HepG2 (cell line): Measurements from ENCODE around the gene SLC48A1. TPM values are rescaled to one million over a fixed set of nuclear protein-coding genes. Genes with fewer than 3 reads are reported as not detected.

ENCODE experiments used
- ATAC-seq: fragments of 200-7000 bp; cut with Tn5 transposase; 3 replicates; pipeline ENCODE4 v1.9.1; 2020; ENCODE audit warnings: mild to moderate bottlenecking, moderate library complexity
- BruUV-seq: library from RNA; stranded (reverse); fragments of 400-500 nt; replicated peaks from 2 replicates; lab custom pipeline; 2021; lab: Mats Ljungman, UMichigan
- CTCF ChIA-PET: fragments of 300-600 bp; formaldehyde crosslinking; extraction: SDS; loops from one replicate; lab custom pipeline; 2021; ENCODE audit warnings: low total read pairs, inconsistent platforms, low intra/inter-chr PET ratio; lab: Yijun Ruan, JAX
- POLR2A ChIA-PET: fragments of 350-600 bp; sonication (Branson Sonifier 250); formaldehyde crosslinking; loops from one replicate; lab custom pipeline; 2020; ENCODE audit warnings: antibody characterized with exemption, inconsistent platforms; lab: Yijun Ruan, JAX
- DNase-seq: peaks from one replicate; pipeline ENCODE4 v3.0.0-alpha.2; 2015; ENCODE audit warnings: low spot score
- FAIRE-seq: peaks from 3 replicates; lab custom pipeline; 2011; peaks lifted over from hg19 to GRCh38; lab: Jason Lieb, UNC
- H2AFZ ChIP-seq: one replicate; pipeline ENCODE4 v1.6.1; 2011; ENCODE audit warnings: low read length, inconsistent platforms
- H3K27ac ChIP-seq: fragments of 300-600 bp; 3 replicates; pipeline ENCODE4 v1.8.0; 2011; ENCODE audit warnings: mixed run types, mild to moderate bottlenecking, mixed read lengths, low read length, inconsistent platforms; ENCODE audit not compliant: insufficient read depth; ENCODE audit errors: extremely low read length
- H3K27me3 ChIP-seq, 2 experiments: fragments of 200-600 bp in 1 of 2; 2 replicates in 1 of 2; 3 replicates in 1 of 2; pipeline versions ENCODE4 v1.6.0 to v1.8.0; 2011; ENCODE audit warnings: low read length in 2 of 2, mild to moderate bottlenecking in 2 of 2, moderate library complexity in 2 of 2, inconsistent platforms in 1 of 2; ENCODE audit not compliant: insufficient read depth in 2 of 2, control insufficient read depth in 1 of 2
- H3K36me3 ChIP-seq, 2 experiments: fragments of 200-600 bp in 1 of 2; replicated peaks in 1 of 2; 2 replicates in 1 of 2; 3 replicates in 1 of 2; pipeline versions ENCODE4 v1.5.1 to v1.8.0; 2011; ENCODE audit warnings: low read length in 2 of 2, inconsistent platforms in 1 of 2; ENCODE audit not compliant: insufficient read depth in 2 of 2, control insufficient read depth in 1 of 2
- H3K4me1 ChIP-seq: 2 replicates; pipeline ENCODE4 v1.5.1; 2012; ENCODE audit warnings: low read length, inconsistent platforms; ENCODE audit not compliant: insufficient read depth
- H3K4me2 ChIP-seq: 2 replicates; pipeline ENCODE4 v1.6.0; 2011; ENCODE audit warnings: low read depth, low read length, inconsistent platforms
- H3K4me3 ChIP-seq, 3 experiments: fragments of 200-600 bp in 1 of 3; sonication (generic), shearing (Covaris generic) in 1 of 3; replicated peaks in 1 of 3; 2 replicates each; pipeline ENCODE4 v1.5.1; 2011 to 2016; ENCODE audit warnings: low read length in 3 of 3, inconsistent platforms in 2 of 3, low read depth in 2 of 3, mild to moderate bottlenecking in 2 of 3, control low read depth in 1 of 3, mixed read lengths in 1 of 3; ENCODE audit not compliant: insufficient read depth in 1 of 3
- H3K79me2 ChIP-seq: one replicate; pipeline ENCODE4 v1.6.1; 2011; ENCODE audit warnings: low read length, inconsistent platforms; ENCODE audit not compliant: insufficient read depth
- H3K9ac ChIP-seq: 2 replicates; pipeline ENCODE4 v1.6.0; 2011; ENCODE audit warnings: mild to moderate bottlenecking, low read depth, low read length, inconsistent platforms; ENCODE audit not compliant: insufficient read depth
- H3K9me3 ChIP-seq: 2 replicates; pipeline ENCODE4 v1.5.1; 2012; ENCODE audit warnings: mild to moderate bottlenecking, low read length
- H4K20me1 ChIP-seq: 2 replicates; pipeline ENCODE4 v1.6.0; 2011; ENCODE audit warnings: inconsistent platforms, mild to moderate bottlenecking, low read length, moderate library complexity; ENCODE audit not compliant: insufficient read depth
- CREB1 ChIP-seq, 2 experiments: fragments of 450-650 bp in 1 of 2; IDR thresholded peaks; 2 replicates each; pipeline ENCODE4 v1.6.1; 2016 to 2017; ENCODE audit warnings: control low read depth in 1 of 2, mild to moderate bottlenecking in 1 of 2, missing compliant biosample characterization in 1 of 2, missing genetic modification characterization in 1 of 2
- HIVEP1 ChIP-seq: sonication (generic); formaldehyde crosslinking; IDR thresholded peaks from 2 replicates; pipeline ENCODE4 v1.4.0; 2020; ENCODE audit warnings: mild to moderate bottlenecking, missing genetic modification reagents
- HOXA7 ChIP-seq: sonication (generic); formaldehyde crosslinking; IDR thresholded peaks from 2 replicates; pipeline ENCODE4 v1.8.1; 2022; ENCODE audit warnings: mild to moderate bottlenecking, missing genetic modification reagents, moderate library complexity
- HOXA9 ChIP-seq: sonication (generic); formaldehyde crosslinking; IDR thresholded peaks from 2 replicates; pipeline ENCODE4 v1.8.1; 2022; ENCODE audit warnings: missing genetic modification reagents, mild to moderate bottlenecking, moderate library complexity, borderline replicate concordance
- KLF13 ChIP-seq: sonication (generic); formaldehyde crosslinking; IDR thresholded peaks from 2 replicates; pipeline ENCODE4 v1.4.0; 2020; ENCODE audit warnings: mild to moderate bottlenecking, missing genetic modification reagents
- MTF2 ChIP-seq: sonication (generic); formaldehyde crosslinking; IDR thresholded peaks from 2 replicates; pipeline ENCODE4 v1.5.0; 2020; ENCODE audit warnings: missing genetic modification reagents, borderline replicate concordance
- POGZ ChIP-seq: sonication (generic); formaldehyde crosslinking; IDR thresholded peaks from 2 replicates; pipeline ENCODE4 v1.4.0; 2020; ENCODE audit warnings: mild to moderate bottlenecking, missing genetic modification reagents
- SALL1 ChIP-seq: sonication (generic); formaldehyde crosslinking; IDR thresholded peaks from 2 replicates; pipeline ENCODE4 v1.8.0; 2022; ENCODE audit warnings: mild to moderate bottlenecking, missing genetic modification reagents
- SALL2 ChIP-seq: sonication (generic); formaldehyde crosslinking; IDR thresholded peaks from 2 replicates; pipeline ENCODE4 v1.8.1; 2023; ENCODE audit warnings: mild to moderate bottlenecking, missing genetic modification reagents, inconsistent platforms
- SCMH1 ChIP-seq: sonication (generic); formaldehyde crosslinking; IDR thresholded peaks from 2 replicates; pipeline ENCODE4 v1.9.0; 2021; ENCODE audit warnings: missing genetic modification reagents, mild to moderate bottlenecking, borderline replicate concordance
- TRIM24 ChIP-seq: sonication (generic); formaldehyde crosslinking; IDR thresholded peaks from 2 replicates; pipeline ENCODE4 v1.8.0; 2022; ENCODE audit warnings: mild to moderate bottlenecking, missing genetic modification reagents
- ZNF326 ChIP-seq: sonication (generic); formaldehyde crosslinking; IDR thresholded peaks from 2 replicates; pipeline ENCODE4 v1.4.0; 2020; ENCODE audit warnings: missing genetic modification reagents, borderline replicate concordance
- ZNF567 ChIP-seq: sonication (generic); formaldehyde crosslinking; IDR thresholded peaks from 2 replicates; pipeline ENCODE4 v1.8.1; 2023; ENCODE audit warnings: mild to moderate bottlenecking, missing genetic modification reagents, borderline replicate concordance
- ZNF790 ChIP-seq: sonication (generic); formaldehyde crosslinking; IDR thresholded peaks from 2 replicates; pipeline ENCODE4 v1.8.0; 2022; ENCODE audit warnings: missing genetic modification reagents, mild to moderate bottlenecking, borderline replicate concordance
- WGBS: methylation state at CpG from one replicate; pipeline ENCODE4 v1.1.6; 2017; ENCODE audit warnings: low lambda C conversion rate; 5-methylcytosine and 5-hydroxymethylcytosine counted together
- in situ Hi-C: cut with HindIII; loops from 2 replicates; pipeline ENCODE4 v1.10.0; 2017; ENCODE audit warnings: low pct_unique_long_range_greater_than_20kb; ENCODE audit not compliant: extremely low pct_ligation_motif_present
- intact Hi-C: fragments of 100-400 bp; cut with micrococcal nuclease; formaldehyde crosslinking; loops from one replicate; pipeline ENCODE4 v1.10.0; 2022; ENCODE audit not compliant: unreplicated experiment
- polyA plus RNA-seq, 8 experiments: library from polyadenylated mRNA; depleted of rRNA in 3 of 8; stranded (reverse) in 7 of 8; unstranded in 1 of 8; fragments of >200 nt; fragmentation: Illumina TruSeq in 4 of 8; extraction: Trizol in 4 of 8; gene quantifications; 2 replicates each; pipeline versions ENCODE4 v1.2.1 to v1.2.3, GENCODE V29; 2011 to 2016; ENCODE audit warnings: low read depth in 4 of 8, missing spikeins in 1 of 8, mixed read lengths in 1 of 8; ENCODE audit not compliant: insufficient read depth in 1 of 8
- total RNA-seq, 5 experiments: library from RNA; depleted of rRNA; stranded (reverse); fragments of >200 nt; fragmentation: Illumina TruSeq; extraction: Trizol; gene quantifications; 2 replicates each; pipeline ENCODE4 v1.2.3, GENCODE V29; 2016; ENCODE audit warnings: low read depth in 1 of 5
- TF ChIP-seq, protein P1 (sequence below): sonication (generic); formaldehyde crosslinking; IDR thresholded peaks from 2 replicates; pipeline ENCODE4 v1.4.0; 2020; ENCODE audit warnings: mild to moderate bottlenecking, low read depth, missing genetic modification reagents
- TF ChIP-seq, protein P2 (sequence below): IDR thresholded peaks from 2 replicates; pipeline ENCODE4 v1.6.1; 2016; ENCODE audit warnings: mild to moderate bottlenecking, missing biosample characterization, missing genetic modification reagents
- TF ChIP-seq, protein P3 (sequence below): sonication (generic); formaldehyde crosslinking; IDR thresholded peaks from 2 replicates; pipeline ENCODE4 v1.5.1; 2020; ENCODE audit warnings: mild to moderate bottlenecking, missing genetic modification reagents, moderate library complexity
- TF ChIP-seq, protein P4 (sequence below): sonication (generic); formaldehyde crosslinking; IDR thresholded peaks from 2 replicates; pipeline ENCODE4 v1.4.0; 2020; ENCODE audit warnings: missing genetic modification reagents, borderline replicate concordance

Gene SLC48A1
- total and polyA plus RNA-seq, 2 of the 13 experiments (the other 11 are each of a cell fraction or from before 2014, with no cell fraction given), result 2.2 to 3.7 TPM

DNA sequence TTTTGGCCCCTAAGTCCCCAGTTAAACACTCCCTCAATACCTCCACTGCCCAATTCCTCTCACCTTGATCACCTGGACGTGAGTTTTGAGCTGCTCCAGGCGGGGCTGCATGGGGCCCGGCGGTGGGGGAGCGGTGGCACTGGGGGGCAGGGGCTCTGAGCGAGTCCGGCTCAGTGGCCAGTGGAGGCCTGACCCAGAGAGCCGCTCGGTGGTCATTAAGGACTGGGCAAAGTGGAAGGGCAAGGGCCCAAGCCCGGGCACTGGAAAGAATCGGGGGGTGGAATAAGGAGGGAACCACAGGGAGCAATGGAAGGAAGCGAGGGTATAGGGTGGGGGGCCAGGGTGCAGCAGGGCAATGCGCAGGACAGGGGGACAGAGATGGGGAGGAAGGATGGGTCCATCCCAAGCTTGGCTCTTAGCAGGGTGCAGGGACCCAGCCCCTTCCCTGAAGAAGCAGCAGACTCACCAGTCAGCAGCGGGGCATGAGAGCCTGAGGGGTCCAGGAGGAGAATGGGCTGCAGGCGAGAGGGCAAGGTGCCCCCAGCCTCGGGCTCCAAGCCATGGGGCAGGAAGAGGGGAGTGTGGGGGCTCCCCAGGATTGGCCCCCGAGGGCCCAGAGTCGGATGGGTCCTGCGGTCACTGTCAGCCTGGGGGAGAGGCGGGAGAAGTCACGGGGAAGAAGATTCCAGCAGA is 22.2 kb downstream of the SLC48A1 start (continued):
- TF ChIP-seq, protein P1, sequence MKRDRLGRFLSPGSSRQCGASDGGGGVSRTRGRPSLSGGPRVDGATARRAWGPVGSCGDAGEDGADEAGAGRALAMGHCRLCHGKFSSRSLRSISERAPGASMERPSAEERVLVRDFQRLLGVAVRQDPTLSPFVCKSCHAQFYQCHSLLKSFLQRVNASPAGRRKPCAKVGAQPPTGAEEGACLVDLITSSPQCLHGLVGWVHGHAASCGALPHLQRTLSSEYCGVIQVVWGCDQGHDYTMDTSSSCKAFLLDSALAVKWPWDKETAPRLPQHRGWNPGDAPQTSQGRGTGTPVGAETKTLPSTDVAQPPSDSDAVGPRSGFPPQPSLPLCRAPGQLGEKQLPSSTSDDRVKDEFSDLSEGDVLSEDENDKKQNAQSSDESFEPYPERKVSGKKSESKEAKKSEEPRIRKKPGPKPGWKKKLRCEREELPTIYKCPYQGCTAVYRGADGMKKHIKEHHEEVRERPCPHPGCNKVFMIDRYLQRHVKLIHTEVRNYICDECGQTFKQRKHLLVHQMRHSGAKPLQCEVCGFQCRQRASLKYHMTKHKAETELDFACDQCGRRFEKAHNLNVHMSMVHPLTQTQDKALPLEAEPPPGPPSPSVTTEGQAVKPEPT (CRISPR knock-in tag), result no peak
- TF ChIP-seq MTF2 (CRISPR knock-in tag) (no peak), HOXA7 (CRISPR knock-in tag) (no peak), SALL2 (CRISPR knock-in tag) (no peak), SALL1 (no peak)
- TF ChIP-seq, protein P2, sequence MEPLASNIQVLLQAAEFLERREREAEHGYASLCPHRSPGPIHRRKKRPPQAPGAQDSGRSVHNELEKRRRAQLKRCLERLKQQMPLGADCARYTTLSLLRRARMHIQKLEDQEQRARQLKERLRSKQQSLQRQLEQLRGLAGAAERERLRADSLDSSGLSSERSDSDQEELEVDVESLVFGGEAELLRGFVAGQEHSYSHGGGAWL, result no peak

DNA sequence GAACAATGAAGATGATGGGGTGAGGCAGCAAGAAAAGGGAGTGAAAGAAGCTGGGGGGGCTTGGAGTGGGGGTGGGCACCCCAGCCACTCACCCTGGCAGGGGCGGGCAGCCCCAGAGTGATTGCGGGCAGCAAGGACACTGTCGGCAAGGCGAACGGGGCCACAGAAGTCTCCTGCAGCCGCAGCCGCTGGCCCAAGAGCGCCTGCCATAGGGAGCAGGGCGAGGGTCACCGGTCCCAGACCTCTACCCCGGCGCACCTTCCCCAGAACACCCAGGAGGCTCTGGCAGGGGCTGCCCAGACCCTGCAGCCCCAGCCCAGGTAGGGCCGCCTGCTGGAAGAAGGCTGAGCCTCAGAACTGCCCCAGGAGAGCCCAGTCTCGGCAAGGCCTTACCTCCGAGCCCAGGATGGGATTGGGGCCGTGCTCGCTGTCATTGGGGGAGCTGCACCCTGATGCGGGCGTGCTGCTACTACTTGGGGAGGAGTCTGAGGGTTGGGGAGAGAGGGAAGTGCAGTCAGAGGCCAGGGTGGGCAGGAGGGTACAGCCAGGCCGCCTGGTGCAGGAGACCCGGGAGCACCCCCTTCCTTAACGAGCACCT is 22.9 kb downstream of the SLC48A1 start:
- 90% methylated on average over 12 of the region's 22 CpGs for WGBS
- Histone ChIP-seq H2AFZ (no peak overlapping the region), H3K4me3 (no peak overlapping the region), H3K79me2 (no peaks in the 10 kb centered on the region), H3K27ac (no peak overlapping the region), H3K36me3 (peaks cover 0 to 2% of the 10 kb centered on the region in 2 experiments; a peak in 1 of 5 replicates), H3K27me3 (no peaks in the 10 kb centered on the region), H3K4me2 (no peak overlapping the region), H3K4me1 (no peaks in the 10 kb centered on the region), H3K9ac (no peak overlapping the region), H3K9me3 (no peaks in the 10 kb centered on the region), H4K20me1 (no peaks in the 10 kb centered on the region)
- ChIA-PET CTCF (interaction anchor here (3.7 kb wide), 1 partner anchor 42 kb away, joined by 33 read pairs; no protein-coding TSS in a partner anchor), POLR2A (no interaction called here)
- intact Hi-C loops, result no loop called here
- FAIRE-seq (no peak), DNase-seq (no peak), ATAC-seq (no peak)
- in situ Hi-C loops, result no loop called here
- BruUV-seq, result no TSS peak
- TF ChIP-seq, protein P3, sequence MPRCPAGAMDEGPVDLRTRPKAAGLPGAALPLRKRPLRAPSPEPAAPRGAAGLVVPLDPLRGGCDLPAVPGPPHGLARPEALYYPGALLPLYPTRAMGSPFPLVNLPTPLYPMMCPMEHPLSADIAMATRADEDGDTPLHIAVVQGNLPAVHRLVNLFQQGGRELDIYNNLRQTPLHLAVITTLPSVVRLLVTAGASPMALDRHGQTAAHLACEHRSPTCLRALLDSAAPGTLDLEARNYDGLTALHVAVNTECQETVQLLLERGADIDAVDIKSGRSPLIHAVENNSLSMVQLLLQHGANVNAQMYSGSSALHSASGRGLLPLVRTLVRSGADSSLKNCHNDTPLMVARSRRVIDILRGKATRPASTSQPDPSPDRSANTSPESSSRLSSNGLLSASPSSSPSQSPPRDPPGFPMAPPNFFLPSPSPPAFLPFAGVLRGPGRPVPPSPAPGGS, result no peak
- TF ChIP-seq POGZ (CRISPR knock-in tag) (no peak), ZNF567 (CRISPR knock-in tag) (no peak), HIVEP1 (CRISPR knock-in tag) (no peak), ZNF790 (CRISPR knock-in tag) (no peak), ZNF326 (CRISPR knock-in tag) (no peak), SCMH1 (CRISPR knock-in tag) (no peak), CREB1 (IDR thresholded peaks at IDR 0.05) (no peak), CREB1 (CRISPR knock-in tag; IDR thresholded peaks at IDR 0.05) (no peak), TRIM24 (no peak), KLF13 (CRISPR knock-in tag) (no peak), HOXA9 (CRISPR knock-in tag) (no peak)
- TF ChIP-seq, protein P4, sequence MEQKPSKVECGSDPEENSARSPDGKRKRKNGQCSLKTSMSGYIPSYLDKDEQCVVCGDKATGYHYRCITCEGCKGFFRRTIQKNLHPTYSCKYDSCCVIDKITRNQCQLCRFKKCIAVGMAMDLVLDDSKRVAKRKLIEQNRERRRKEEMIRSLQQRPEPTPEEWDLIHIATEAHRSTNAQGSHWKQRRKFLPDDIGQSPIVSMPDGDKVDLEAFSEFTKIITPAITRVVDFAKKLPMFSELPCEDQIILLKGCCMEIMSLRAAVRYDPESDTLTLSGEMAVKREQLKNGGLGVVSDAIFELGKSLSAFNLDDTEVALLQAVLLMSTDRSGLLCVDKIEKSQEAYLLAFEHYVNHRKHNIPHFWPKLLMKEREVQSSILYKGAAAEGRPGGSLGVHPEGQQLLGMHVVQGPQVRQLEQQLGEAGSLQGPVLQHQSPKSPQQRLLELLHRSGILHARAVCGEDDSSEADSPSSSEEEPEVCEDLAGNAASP (CRISPR knock-in tag), result no peak
